Activated T-cell treated with anti-CD3 and anti-CD28 coated beads, Interleukin-2, amount 50 U/mL, for 24 hours (primary cell): Measurements from ENCODE around the gene DLX3.
"Not testable (repeated sequence)": the region's sequence is repeated elsewhere in the genome, so short reads cannot be mapped to it uniquely, and the experiment has no call there.

ENCODE experiments used
- DNase-seq: peaks from one replicate; pipeline ENCODE4 v3.0.0-alpha.2; 2020
- H3K27ac Mint-ChIP-seq: 2 replicates; pipeline ENCODE4 v1.8.0; 2020; ENCODE audit warnings: mild to moderate bottlenecking, mixed read lengths
- H3K27me3 Mint-ChIP-seq: 2 replicates; pipeline ENCODE4 v1.8.0; 2020; ENCODE audit warnings: mixed read lengths
- H3K36me3 Mint-ChIP-seq: 2 replicates; pipeline ENCODE4 v1.8.0; 2020; ENCODE audit warnings: low read depth, mixed read lengths
- H3K4me1 Mint-ChIP-seq: 2 replicates; pipeline ENCODE4 v1.8.0; 2020; ENCODE audit warnings: low read depth, mixed read lengths
- H3K4me3 Mint-ChIP-seq: 2 replicates; pipeline ENCODE4 v1.8.0; 2020; ENCODE audit warnings: mild to moderate bottlenecking, moderate library complexity, mixed read lengths
- H3K9me3 Mint-ChIP-seq: 2 replicates; pipeline ENCODE4 v1.8.0; 2020; ENCODE audit warnings: mixed read lengths

The DLX3 gene

DNA sequence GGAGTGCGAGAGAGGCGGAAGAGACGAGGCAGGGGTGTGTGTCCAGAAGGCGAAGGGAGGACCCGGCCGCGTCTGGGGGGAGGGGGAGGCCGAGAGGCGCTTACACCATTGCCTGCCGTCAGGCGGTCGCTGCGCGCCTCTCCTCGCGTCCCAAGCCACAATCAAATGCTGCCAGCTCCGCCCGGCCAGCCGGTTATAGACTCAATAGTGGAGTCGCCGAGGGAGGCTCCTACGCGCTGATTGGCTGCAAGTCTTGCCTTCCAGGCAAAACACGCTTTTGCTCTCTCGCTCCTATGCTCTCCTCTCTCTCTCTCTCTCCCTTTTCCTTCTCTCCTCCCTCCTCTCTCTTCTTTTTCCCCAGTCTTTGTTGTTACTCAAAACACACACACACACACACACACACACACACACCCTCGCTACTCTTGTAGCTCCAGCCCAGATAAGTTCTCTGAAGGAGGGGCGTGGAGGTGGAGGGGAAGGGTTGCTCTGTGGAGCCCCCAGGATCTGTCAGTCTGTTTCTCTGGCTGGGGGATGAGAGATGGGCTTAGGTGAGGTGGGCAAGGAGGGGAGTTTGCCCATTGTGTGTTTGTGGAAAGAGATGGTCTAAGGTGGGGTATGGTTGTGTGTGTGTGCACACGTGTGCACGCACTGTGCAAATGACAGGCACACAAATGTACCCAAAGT is at the start of gene DLX3:
Gene DLX3 (minus strand): TSS at position 170 of the 684 bp plus-strand sequence. CDS start 226 bp downstream, outside the sequence.
- DNase-seq, result no peak
- Mint-ChIP-seq H3K4me1 (peaks cover 33% of the 10 kb centered on the region), H3K36me3 (no peaks in the 10 kb centered on the region), H3K27ac (no peak within 1 kb of the TSS), H3K9me3 (no peaks in the 10 kb centered on the region), H3K27me3 (peaks cover 86% of the 10 kb centered on the region), H3K4me3 (peak within 1 kb of the TSS; percentile 62)

DNA sequence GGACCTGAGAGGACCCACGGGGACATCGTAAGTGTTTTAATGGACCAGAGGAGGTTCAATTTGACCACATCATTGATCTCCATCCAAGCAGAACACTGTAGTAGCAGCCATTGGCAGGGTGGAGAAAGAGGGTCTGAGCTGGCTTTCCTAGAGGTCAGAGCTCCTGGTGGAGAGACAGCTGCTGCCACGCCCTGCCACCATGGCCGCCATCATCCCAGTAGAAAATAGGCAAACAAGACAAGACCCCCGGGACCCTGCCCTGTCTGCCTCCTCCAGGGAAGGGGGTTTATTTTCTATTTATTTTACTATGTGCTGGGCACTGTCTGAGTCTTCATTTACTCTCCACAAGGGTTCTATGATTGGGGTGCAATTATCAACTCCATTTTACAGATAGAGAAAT is 49.5 kb upstream of the DLX3 start:
- Mint-ChIP-seq H3K27ac (no peak overlapping the region), H3K9me3 (no peaks in the 10 kb centered on the region)

DNA sequence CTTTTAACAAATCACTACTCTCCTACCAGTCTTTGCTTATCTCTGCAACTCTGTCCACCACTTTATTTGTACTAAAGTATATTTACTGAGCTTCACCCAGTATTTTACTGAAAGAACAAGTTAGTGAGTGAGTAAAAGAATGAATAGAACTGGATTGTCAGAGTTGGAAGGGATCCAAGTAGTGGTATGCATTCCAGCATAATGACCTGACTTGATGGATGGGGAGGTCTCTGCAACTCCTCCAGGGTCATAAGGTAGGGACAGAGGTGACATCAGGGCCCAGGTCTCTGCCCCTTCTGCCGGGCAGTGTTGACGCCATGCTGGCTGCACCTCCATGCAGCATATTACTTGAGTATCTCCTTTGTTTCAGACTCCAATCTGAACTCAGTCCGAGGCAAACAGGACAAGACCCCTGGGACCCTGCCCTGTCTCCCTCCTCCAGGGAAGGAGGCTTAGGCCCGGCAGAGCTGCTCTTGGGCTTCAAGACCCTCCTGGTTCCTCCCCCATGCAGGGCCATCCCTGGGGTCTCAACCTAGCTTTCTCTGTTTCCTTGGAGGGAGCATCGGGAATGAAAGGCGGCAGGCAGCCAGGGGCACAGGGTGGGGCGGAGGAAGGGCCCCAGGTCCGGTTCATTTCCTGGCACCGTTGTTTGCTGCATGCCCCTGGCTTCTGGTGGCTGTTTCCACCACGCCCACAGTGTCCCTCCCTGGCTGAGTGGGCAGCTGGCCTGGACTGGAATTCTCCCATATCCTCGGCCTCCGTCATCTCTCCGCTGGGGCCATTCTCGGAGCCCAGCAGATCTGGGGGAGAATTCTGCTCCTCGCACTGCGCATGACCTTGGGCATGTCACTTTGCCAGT is 48.5 kb upstream of the DLX3 start:
- Mint-ChIP-seq H3K27me3 (peaks cover 5% of the 10 kb centered on the region), H3K36me3 (no peaks in the 10 kb centered on the region), H3K4me3 (no peak overlapping the region), H3K27ac (no peak overlapping the region), H3K9me3 (no peaks in the 10 kb centered on the region), H3K4me1 (peaks cover 9% of the 10 kb centered on the region)
- no peak for DNase-seq

More for the DNA sequence above, 49.5 kb upstream of the DLX3 start:
- Mint-ChIP-seq H3K4me3 (no peak overlapping the region), H3K4me1 (peaks cover 11% of the 10 kb centered on the region), H3K36me3 (no peaks in the 10 kb centered on the region), H3K27me3 (peaks cover 5% of the 10 kb centered on the region)
- no peak for DNase-seq

DNA sequence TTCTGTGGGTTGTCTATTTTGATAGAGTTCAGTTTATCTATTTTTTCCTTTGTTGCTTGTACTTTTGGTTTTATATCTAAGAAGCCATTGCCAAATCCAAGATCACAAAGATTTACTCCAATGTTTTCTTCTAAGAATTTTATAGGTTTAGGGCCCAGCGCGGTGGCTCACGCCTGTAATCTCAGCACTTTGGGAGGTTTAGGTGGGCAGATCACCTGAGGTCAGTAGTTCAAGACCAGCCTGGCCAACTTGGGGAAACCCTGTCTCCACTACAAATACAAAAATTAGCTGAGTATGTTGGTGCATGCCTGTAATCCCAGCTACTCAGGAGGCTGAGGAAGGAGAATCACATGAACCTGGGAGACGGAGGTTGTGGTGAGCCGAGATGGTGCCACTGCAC is 47.2 kb upstream of the DLX3 start:
- H3K4me1 Mint-ChIP-seq, result peaks cover 2% of the 10 kb centered on the region
- H3K4me3 Mint-ChIP-seq, result no peak overlapping the region
- no peaks in the 10 kb centered on the region for H3K36me3 Mint-ChIP-seq
- no peaks in the 10 kb centered on the region for H3K9me3 Mint-ChIP-seq
- DNase-seq, result no peak
- peaks cover 5% of the 10 kb centered on the region for H3K27me3 Mint-ChIP-seq
- no peak overlapping the region for H3K27ac Mint-ChIP-seq

DNA sequence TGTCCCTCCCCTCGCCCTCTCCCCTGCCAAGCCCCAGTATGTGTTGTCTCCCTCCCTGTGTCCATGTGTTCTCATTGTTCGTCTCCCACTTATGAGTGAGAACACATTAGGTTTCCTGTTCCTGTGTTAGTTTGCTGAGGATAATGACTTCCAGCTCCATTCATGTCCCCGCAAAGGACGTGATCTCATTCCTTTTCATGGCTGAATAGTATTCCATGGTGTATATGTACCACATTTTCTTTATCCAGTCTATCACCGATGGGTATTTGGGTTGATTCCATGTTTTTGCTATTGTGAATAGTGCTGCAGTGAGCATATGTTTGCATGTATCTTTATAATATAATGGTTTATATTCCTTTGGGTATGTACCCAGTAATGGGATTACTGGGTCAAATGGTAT is 45.5 kb upstream of the DLX3 start:
- not testable (repeated sequence) for H3K9me3 Mint-ChIP-seq, H3K4me3 Mint-ChIP-seq, H3K4me1 Mint-ChIP-seq, DNase-seq, H3K27ac Mint-ChIP-seq, H3K36me3 Mint-ChIP-seq, H3K27me3 Mint-ChIP-seq

DNA sequence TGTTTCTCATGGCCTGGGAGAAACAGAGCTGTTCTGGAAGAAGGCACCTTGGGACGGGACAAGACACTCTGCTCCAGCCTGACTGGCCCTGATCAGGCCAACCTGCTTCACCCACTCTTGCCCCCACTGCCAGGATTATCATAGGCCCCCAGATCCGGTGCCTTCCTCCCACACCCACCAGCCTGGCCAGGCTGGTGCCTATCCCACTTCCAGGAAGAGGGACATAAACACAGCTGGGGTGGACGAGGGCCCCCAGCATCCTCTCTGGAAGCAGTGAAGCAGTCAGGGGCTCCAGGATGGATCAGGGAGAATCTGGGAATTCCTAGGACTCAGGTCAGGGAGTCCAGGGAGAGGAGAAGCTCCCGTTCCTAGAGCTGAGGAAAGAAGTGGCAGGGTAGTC is 44.0 kb upstream of the DLX3 start:
- H3K27me3 Mint-ChIP-seq, result peaks cover 6% of the 10 kb centered on the region
- no peak overlapping the region for H3K27ac Mint-ChIP-seq
- no peaks in the 10 kb centered on the region for H3K9me3 Mint-ChIP-seq
- H3K36me3 Mint-ChIP-seq, result no peaks in the 10 kb centered on the region
- H3K4me3 Mint-ChIP-seq, result no peak overlapping the region
- no peaks in the 10 kb centered on the region for H3K4me1 Mint-ChIP-seq
- no peak for DNase-seq

DNA sequence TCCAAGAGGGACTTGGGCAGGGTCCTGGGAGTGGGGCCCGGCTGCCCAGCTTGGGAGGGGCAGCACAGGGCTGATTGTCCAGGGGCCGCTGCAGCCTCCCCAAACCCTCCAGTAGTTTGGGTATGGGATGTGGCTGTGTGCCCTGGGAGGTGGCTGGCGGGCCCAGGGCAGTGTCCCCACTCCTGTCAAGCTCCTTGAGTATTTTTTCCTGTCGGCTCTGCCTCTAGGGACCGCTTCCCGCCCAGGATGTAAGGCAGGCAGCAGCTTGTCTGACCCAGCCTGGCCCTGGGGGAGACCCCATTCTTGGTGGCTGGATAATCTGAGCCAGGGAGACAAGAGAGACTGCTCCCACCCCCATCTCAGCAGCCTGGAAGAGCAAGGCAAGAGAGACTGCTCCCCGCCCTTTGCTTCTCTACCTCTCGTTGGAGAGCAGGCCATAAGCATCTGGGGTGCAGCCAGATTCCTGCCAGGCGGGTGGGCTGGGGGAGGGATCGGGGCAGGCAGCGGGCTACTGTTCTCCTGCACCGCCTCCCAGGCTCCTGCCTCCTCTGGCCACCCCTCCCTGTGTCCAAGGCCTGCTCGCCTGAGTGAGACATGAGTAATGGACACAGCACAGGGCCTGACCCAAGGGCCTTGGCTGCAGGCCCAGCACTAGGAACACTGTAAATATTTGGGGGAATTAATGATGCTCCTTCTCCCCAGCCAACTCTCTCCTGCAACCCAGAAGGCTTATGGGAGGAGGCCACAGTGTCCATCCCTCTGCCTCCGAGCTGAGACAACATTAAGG is 42.5 kb upstream of the DLX3 start:
- Mint-ChIP-seq H3K27ac (no peak overlapping the region), H3K36me3 (no peaks in the 10 kb centered on the region), H3K9me3 (no peaks in the 10 kb centered on the region), H3K4me1 (no peaks in the 10 kb centered on the region), H3K4me3 (no peak overlapping the region), H3K27me3 (peaks cover 9% of the 10 kb centered on the region)
- no peak for DNase-seq

DNA sequence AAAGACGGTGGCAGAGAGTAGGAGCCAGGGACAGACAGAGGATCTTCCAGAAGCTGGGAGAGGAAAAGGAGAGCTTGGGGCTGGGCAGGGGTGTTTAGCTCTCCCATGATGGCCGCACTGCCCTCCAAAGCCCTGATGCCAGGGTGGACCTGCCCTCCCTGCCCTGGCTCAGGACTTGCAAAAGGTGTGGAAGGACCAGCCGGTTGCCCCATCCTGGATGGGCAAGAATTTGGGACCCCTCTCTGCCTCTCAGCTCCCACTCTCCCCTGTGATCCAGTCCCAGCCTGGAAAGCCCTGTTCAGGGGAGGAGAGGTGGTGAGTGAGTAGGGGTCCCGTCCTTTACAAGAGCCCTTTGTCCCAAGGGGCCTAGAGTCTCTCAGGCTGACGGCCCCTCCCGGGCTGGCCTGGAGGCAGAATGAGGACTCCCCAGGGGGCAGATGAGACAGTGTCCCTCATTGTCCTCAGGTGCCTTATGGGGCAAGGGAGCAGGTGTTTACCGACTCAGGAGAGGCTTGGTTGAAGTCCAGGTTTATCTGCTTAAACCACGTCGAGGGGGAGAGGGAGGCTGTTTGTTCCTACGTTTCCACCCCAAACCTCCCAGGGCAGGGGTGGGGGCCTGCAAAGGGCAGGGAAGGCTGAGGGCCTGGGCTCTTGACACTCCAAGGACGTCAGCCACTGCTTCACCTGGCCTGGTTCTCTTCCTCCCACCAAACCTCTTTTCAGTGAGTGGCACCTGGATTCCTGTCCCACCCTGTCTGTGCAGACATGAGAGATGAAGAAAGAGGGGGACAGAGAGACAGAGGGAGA is 41.6 kb upstream of the DLX3 start:
- no peaks in the 10 kb centered on the region for H3K36me3 Mint-ChIP-seq
- H3K27me3 Mint-ChIP-seq, result peaks cover 9% of the 10 kb centered on the region

DNA sequence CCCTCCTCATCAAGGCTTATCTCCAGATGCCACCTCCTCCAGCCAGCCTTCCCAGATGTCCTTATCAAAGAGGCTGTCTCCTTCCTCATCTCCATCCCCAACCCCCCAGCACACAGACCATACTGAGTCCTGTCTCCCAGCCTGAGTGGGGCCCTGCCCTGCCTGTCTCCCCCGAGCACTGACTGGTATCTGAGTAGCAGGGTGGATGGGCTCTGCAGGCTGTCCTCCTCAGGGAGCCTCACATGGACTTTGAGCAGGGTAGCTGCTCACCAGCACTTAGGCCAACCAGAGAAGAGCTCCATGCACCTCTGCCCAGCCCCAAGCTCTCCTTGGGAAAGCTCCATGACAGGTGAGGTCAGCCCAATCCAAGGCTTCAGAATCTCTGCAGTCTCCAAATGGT is 40.9 kb upstream of the DLX3 start:
- no peak for DNase-seq
- no peaks in the 10 kb centered on the region for H3K36me3 Mint-ChIP-seq
- H3K27ac Mint-ChIP-seq, result no peak overlapping the region
- H3K4me3 Mint-ChIP-seq, result no peak overlapping the region
- peaks cover 9% of the 10 kb centered on the region for H3K27me3 Mint-ChIP-seq
- H3K4me1 Mint-ChIP-seq, result no peaks in the 10 kb centered on the region
- H3K9me3 Mint-ChIP-seq, result no peaks in the 10 kb centered on the region

More for the DNA sequence above, 41.6 kb upstream of the DLX3 start:
- H3K9me3 Mint-ChIP-seq, result no peaks in the 10 kb centered on the region
- no peak overlapping the region for H3K27ac Mint-ChIP-seq
- no peaks in the 10 kb centered on the region for H3K4me1 Mint-ChIP-seq
- H3K4me3 Mint-ChIP-seq, result no peak overlapping the region
- DNase-seq, result no peak

DNA sequence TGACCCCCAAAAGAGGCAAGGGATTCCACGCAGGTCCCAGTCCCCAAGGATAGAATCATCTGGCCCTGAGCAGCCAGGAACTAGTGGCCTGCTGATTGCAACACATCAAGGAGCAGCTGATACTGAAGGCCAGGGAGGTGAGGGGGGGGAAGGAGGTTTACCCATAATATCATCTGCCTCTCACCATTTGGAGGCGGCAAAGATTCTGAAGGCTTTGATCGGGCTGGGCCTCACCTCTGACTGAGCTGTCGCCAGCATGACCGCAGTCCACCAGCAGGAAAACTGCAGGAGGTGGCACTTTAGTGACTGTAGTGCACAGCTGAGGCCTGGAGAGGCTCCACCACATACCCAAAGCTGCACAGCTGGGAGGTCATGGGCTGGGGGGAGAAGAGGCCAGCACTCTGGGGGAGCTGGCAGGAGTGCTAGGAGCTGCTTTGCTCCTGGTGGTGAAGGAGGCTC is 40.4 kb upstream of the DLX3 start:
- H3K27me3 Mint-ChIP-seq, result peaks cover 11% of the 10 kb centered on the region
- H3K4me3 Mint-ChIP-seq, result no peak overlapping the region
- no peaks in the 10 kb centered on the region for H3K4me1 Mint-ChIP-seq
- H3K9me3 Mint-ChIP-seq, result no peaks in the 10 kb centered on the region
- H3K36me3 Mint-ChIP-seq, result no peaks in the 10 kb centered on the region
- DNase-seq, result no peak
- no peak overlapping the region for H3K27ac Mint-ChIP-seq

DNA sequence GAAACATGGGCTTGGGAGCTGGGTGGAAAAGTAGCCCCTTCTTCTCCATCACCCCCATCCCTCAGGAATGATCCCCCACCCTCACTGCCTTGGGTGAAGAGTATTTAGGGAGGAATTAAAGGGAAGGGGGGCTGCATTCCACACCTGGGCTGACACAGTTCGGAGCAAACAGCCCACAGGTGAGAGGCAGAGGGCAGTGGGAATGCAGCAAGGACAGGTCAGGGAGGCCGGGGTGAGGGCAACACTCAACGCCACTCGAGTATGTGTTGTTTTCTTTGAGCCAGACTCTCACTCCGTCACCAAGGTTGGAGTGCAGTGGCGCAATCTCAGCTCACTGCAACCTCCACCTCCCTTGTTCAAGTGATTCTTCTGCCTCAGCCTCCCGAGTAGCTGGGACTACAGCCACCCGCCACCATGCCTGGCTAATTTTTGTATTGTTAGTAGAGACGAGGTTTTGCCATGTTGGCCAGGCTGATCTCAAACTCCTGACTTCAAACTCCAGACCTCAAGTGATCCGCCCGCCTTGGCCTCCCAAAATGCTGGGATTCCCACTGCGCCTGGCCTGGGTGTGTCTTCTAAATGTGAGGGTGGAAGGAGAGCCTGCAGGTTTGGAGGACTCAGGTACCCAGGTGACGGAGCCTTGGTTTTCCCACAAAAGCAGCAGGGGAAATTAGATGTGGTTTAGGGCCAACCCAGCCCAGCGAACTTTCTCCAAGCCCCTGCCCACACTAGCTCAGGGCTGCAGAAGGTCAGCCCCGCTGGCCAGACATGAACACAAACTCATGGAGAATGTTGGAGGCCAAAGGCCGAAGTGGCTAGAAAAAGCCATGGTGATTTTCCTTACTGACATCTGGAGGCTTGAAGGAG is 39.7 kb upstream of the DLX3 start:
- no peaks in the 10 kb centered on the region for H3K36me3 Mint-ChIP-seq
- H3K27ac Mint-ChIP-seq, result no peak overlapping the region
- no peaks in the 10 kb centered on the region for H3K9me3 Mint-ChIP-seq

DNA sequence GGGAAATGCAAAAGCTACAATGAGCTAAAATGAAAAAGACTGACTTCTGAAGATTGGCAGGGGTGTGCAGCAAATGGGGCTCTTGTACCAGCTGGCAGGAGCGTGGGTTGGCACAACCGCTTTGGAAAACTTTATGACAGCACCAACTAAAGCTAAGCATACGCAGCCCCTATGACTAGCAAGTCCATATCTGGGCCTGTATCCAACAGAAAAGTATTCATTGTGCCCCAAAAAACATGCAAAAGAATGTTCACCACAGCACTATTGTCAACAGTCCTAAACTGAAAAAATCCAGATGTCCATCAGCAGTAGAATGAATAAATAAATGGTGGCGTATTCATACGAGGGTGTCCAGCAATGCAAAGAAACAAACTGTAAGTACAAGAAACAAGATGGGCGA is 38.3 kb upstream of the DLX3 start:
- no peak for DNase-seq
- H3K4me3 Mint-ChIP-seq, result no peak overlapping the region

More for the DNA sequence above, 39.7 kb upstream of the DLX3 start:
- peaks cover 14% of the 10 kb centered on the region for H3K27me3 Mint-ChIP-seq
- DNase-seq, result no peak
- no peaks in the 10 kb centered on the region for H3K4me1 Mint-ChIP-seq
- no peak overlapping the region for H3K4me3 Mint-ChIP-seq

DNA sequence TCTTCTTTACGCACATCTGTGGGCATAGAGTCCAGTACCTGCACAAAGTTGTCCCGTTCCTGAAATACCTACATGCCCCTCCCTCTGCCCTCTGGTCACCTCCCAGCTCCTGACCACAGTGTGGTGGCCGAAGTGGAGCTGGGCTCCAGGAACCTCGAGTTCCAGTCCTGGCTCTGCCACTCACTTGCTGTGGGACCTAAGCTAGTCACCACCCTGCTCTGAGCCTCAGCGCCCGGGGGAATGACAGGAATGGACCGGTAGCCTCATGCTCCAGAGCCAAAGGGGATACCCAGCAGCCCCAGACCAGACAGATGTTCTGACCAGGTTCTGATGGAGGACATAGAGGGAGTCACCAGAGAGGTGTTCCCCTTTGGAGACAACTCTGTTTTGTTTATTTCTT is 34.2 kb upstream of the DLX3 start:
- Mint-ChIP-seq H3K4me1 (peaks cover 10% of the 10 kb centered on the region), H3K9me3 (no peaks in the 10 kb centered on the region), H3K4me3 (no peak overlapping the region), H3K27me3 (peaks cover 38% of the 10 kb centered on the region), H3K27ac (no peak overlapping the region), H3K36me3 (no peaks in the 10 kb centered on the region)
- no peak for DNase-seq

More for the DNA sequence above, 38.3 kb upstream of the DLX3 start:
- Mint-ChIP-seq H3K9me3 (no peaks in the 10 kb centered on the region), H3K27me3 (peaks cover 23% of the 10 kb centered on the region), H3K36me3 (no peaks in the 10 kb centered on the region), H3K4me1 (no peaks in the 10 kb centered on the region), H3K27ac (no peak overlapping the region)
